Measurements from ENCODE around the gene SLC7A6OS. TPM values are rescaled to one million over a fixed set of nuclear protein-coding genes. Genes with fewer than 3 reads are reported as not detected.

Gene SLC7A6OS
- total RNA-seq, 6 experiments from 2014 or later = 10.5 to 16.2 (median 13.7) TPM

DNA sequence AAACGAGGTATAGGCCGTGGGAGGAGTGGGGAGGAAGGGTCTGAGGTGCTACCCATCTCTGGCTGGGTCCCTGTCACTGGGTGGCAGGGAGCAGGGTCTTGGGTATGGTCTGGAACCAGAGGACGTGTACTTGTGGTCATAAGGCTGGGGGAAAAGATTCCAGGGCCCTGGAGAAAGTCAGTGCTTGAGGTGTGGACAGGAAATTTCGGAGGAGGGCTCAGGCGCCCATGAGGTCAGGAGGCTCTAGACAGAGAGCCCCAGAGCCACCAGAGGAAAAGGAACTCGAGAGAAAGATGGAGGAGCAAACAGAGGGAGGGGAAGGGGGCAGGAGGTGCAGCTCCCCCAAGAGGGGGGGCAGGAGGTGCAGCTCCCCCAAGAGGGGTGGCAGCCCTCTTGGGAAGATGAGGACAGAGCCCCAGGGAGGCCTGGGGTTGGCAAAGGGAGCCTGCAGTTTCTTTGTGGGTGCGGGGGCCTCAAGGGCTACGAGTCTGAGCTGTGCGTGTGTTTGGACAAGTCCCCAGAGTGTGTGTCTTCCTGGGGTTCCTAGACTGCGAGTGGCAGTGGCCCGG is 47.1 kb downstream of the SLC7A6OS start:
- Mint-ChIP-seq H3K27ac (peak overlapping the region; percentile 96), H3K27me3 (ENCODE audit: insufficient read depth) (peaks cover 5% of the 10 kb centered on the region; the same call in 1 of the 2 replicates), H3K4me3 (peak overlapping the region; percentile 91), H3K36me3 (ENCODE audit: low read depth) (peaks cover 10% of the 10 kb centered on the region; the same call in 1 of the 2 replicates), H3K4me1 (ENCODE audit: low read depth) (peaks cover 36% of the 10 kb centered on the region), H3K9me3 (no peaks in the 10 kb centered on the region)
- TF ChIP-seq, protein P1, sequence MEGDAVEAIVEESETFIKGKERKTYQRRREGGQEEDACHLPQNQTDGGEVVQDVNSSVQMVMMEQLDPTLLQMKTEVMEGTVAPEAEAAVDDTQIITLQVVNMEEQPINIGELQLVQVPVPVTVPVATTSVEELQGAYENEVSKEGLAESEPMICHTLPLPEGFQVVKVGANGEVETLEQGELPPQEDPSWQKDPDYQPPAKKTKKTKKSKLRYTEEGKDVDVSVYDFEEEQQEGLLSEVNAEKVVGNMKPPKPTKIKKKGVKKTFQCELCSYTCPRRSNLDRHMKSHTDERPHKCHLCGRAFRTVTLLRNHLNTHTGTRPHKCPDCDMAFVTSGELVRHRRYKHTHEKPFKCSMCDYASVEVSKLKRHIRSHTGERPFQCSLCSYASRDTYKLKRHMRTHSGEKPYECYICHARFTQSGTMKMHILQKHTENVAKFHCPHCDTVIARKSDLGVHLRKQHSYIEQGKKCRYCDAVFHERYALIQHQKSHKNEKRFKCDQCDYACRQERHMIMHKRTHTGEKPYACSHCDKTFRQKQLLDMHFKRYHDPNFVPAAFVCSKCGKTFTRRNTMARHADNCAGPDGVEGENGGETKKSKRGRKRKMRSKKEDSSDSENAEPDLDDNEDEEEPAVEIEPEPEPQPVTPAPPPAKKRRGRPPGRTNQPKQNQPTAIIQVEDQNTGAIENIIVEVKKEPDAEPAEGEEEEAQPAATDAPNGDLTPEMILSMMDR (IDR thresholded peaks at IDR 0.05) = no peak
- no peak for DNase-seq

DNA sequence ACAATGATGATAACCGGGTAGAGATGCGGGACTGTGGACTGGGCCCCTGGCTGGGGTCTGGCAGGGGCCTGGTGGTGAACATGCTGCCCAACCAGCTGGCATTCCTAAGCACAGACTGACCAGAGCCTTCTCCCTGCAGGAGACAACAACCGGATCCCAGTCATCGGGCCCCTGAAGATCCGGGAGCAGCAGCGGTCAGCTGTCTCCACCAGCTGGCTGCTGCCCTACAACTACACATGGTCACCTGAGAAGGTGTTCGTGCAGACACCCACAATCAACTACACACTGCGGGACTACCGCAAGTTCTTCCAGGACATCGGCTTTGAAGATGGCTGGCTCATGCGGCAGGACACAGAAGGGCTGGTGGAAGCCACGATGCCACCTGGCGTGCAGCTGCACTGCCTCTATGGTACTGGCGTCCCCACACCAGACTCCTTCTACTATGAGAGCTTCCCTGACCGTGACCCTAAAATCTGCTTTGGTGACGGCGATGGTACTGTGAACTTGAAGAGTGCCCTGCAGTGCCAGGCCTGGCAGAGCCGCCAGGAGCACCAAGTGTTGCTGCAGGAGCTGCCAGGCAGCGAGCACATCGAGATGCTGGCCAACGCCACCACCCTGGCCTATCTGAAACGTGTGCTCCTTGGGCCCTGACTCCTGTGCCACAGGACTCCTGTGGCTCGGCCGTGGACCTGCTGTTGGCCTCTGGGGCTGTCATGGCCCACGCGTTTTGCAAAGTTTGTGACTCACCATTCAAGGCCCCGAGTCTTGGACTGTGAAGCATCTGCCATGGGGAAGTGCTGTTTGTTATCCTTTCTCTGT is 51.5 kb downstream of the SLC7A6OS start:
- H3K4me1 Mint-ChIP-seq (ENCODE audit: low read depth) = peaks cover 27% of the 10 kb centered on the region
- no peak for DNase-seq
- 0 out of 2 replicates have a peak, but pooled peaks cover 6% of the 10 kb centered on the region for H3K36me3 Mint-ChIP-seq (ENCODE audit: low read depth)
- H3K27ac Mint-ChIP-seq = no peak overlapping the region; the same call in 1 of the 2 replicates
- H3K9me3 Mint-ChIP-seq = no peaks in the 10 kb centered on the region
- H3K4me3 Mint-ChIP-seq = no peak overlapping the region
- peaks cover 3% of the 10 kb centered on the region; the same call in 1 of the 2 replicates for H3K27me3 Mint-ChIP-seq (ENCODE audit: insufficient read depth)
- TF ChIP-seq, protein P1 (IDR thresholded peaks at IDR 0.05) = no peak

DNA sequence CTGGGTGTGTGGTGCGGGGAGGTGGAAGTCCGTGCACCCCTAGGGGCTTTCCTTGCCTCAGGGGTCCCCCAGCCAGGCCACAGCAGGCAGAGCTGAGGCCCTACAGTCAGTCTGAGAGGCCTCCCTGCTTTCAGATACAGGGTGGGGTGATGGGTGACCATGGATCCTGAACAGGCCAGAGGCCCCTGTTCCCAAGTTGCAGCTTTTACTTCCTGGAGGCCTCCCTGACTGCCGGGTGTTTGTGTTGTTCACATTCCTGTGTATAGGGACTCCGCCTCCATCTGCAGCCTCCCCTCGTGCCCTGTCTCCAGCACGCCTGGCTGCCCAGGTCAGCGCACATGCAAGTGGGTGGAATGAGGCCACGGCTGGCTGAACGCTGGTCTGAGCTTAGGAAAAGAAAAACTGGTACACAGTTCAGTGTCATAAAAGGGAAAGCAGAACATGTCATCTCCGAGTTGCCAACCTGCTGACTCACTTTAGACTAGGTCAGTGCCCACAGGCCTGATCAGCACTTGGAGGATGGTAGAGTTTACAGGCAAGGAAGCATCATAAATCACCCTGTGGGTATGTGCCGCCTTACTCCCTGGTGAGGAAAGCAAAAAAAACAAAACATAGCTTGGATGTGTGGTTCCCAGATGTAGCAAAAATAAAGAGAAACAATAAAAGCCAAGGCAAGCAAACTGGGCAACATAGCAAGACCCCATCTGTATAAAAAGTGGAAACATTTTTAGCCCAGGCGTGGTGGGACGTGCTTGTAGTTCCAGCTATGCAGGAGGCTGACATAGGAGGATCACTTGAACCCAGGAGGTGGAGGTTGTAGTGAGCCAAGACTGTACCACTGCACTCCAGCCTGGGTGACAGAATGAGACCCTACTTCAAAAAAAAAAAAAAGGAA is 52.6 kb downstream of the SLC7A6OS start:
- H3K4me1 Mint-ChIP-seq (ENCODE audit: low read depth) = peaks cover 19% of the 10 kb centered on the region
- peak; percentile 84 for DNase-seq
- TF ChIP-seq, protein P1 (IDR thresholded peaks at IDR 0.05) = no peak
- no peaks in the 10 kb centered on the region for H3K9me3 Mint-ChIP-seq
- H3K27ac Mint-ChIP-seq = peak overlapping the region; percentile 86
- 0 out of 2 replicates have a peak, but pooled peaks cover 6% of the 10 kb centered on the region for H3K36me3 Mint-ChIP-seq (ENCODE audit: low read depth)
- peaks cover 3% of the 10 kb centered on the region; the same call in 1 of the 2 replicates for H3K27me3 Mint-ChIP-seq (ENCODE audit: insufficient read depth)
- peak overlapping the region; percentile 29; the same call in 1 of the 2 replicates for H3K4me3 Mint-ChIP-seq

DNA sequence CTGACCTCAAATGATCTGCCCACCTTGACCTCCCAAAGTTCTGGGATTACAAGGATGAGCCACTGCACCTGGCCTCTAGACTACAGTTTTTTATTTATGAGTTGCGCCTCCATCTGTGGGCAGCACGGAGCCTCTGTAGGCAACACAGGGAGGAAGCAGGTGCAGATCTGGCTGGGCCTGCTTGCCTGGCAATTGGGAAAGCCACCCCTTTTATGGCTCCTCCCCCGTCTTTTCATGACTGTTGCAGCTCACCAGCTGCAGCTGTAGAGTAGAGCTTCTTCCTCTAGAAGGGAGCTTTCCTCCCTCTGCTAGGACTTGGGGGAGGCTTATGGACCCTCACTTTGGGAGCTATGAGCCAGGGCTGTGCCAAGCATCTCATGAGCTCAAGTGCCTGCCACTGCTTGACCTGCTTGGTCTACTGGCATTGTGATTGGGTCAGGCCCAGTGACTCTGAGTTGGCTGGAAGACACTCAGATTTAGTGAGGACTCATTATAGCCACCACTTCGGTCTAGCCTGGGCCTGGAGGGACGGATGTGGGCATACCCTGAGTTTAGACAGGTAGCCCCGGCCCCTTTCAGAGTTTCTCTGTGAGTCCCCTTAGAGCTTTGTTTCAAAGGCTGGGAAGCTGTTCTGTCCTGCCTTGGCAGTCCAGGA is 53.4 kb downstream of the SLC7A6OS start:
- Mint-ChIP-seq H3K36me3 (ENCODE audit: low read depth) (0 out of 2 replicates have a peak, but pooled peaks cover 6% of the 10 kb centered on the region), H3K27me3 (ENCODE audit: insufficient read depth) (peaks cover 1% of the 10 kb centered on the region; the same call in 1 of the 2 replicates), H3K4me3 (no peak overlapping the region), H3K4me1 (ENCODE audit: low read depth) (peaks cover 17% of the 10 kb centered on the region), H3K27ac (peak overlapping the region; percentile 86), H3K9me3 (no peaks in the 10 kb centered on the region)
- DNase-seq = no peak
- TF ChIP-seq, protein P1 (IDR thresholded peaks at IDR 0.05) = no peak

DNA sequence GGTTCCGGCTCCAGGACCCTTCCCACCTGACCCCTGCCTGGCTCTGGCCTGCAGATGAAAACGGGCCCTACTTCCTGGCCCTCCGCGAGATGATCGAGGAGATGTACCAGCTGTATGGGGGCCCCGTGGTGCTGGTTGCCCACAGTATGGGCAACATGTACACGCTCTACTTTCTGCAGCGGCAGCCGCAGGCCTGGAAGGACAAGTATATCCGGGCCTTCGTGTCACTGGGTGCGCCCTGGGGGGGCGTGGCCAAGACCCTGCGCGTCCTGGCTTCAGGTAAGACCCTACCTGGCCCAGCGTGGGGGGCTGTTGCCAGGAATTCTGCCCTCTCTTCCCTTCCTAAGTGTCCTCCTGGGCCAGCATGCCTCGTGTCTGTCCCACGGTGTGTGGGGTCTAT is 55.0 kb downstream of the SLC7A6OS start:
- H3K36me3 Mint-ChIP-seq (ENCODE audit: low read depth) = peaks cover 6% of the 10 kb centered on the region; the same call in 1 of the 2 replicates
- no peaks in the 10 kb centered on the region for H3K9me3 Mint-ChIP-seq
- H3K4me1 Mint-ChIP-seq (ENCODE audit: low read depth) = peaks cover 17% of the 10 kb centered on the region
- H3K4me3 Mint-ChIP-seq = no peak overlapping the region
- no peaks in the 10 kb centered on the region for H3K27me3 Mint-ChIP-seq (ENCODE audit: insufficient read depth)
- no peak overlapping the region for H3K27ac Mint-ChIP-seq
- TF ChIP-seq, protein P1 (IDR thresholded peaks at IDR 0.05) = no peak
- DNase-seq = no peak
